ENCODE data around the gene ITIH3.

Gene ITIH3

DNA sequence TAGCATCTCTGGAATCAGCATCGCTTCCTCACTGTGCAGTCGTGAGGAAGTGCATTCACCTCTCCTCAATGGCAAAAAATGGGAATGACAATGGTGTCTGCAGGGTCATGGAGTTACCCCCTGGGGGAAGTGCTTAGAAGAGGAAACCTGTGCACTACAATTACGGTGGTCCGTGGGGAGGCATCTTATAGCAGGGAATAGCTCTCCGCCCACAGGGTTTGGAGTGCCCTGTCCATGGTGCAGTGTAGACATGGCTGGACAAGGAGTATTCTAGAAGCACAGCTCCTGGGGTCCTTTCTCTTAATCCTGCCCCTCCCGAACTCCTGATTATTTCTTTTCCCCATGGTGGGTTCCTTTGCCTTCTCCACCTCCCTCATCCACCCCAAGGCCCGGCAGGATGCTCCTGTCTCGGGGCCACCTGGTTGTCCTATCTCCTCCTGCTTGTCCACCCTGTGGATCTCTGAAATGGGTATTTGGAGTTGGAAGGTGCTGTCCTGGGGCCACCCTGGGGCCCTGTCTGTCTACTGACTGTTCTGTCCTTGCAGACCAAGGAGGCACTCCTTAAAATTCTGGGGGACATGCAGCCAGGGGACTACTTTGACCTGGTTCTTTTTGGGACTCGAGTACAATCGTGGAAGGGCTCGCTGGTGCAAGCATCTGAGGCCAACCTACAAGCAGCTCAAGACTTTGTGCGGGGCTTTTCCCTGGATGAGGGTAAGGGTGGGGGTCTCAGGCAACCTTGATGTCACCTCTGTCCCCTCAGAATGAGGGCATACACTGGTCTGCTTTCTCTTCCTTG, 12.0 kb upstream of the ITIH3 start:
- H3K27ac ChIP-seq: no peak overlapping the region
- TF ChIP-seq CTCF (conservative IDR thresholded peaks at IDR 0.05) (no peak), ZFX (IDR thresholded peaks at IDR 0.05) (no peak)

- TF ChIP-seq CTCF (conservative IDR thresholded peaks at IDR 0.05): no peak
- TF ChIP-seq ZFX (IDR thresholded peaks at IDR 0.05): no peak
- no peak overlapping the region for H3K27ac ChIP-seq
These were observed 11.4 kb upstream of the ITIH3 start for GRCh38 chr3:52783211-52783555.

DNA sequence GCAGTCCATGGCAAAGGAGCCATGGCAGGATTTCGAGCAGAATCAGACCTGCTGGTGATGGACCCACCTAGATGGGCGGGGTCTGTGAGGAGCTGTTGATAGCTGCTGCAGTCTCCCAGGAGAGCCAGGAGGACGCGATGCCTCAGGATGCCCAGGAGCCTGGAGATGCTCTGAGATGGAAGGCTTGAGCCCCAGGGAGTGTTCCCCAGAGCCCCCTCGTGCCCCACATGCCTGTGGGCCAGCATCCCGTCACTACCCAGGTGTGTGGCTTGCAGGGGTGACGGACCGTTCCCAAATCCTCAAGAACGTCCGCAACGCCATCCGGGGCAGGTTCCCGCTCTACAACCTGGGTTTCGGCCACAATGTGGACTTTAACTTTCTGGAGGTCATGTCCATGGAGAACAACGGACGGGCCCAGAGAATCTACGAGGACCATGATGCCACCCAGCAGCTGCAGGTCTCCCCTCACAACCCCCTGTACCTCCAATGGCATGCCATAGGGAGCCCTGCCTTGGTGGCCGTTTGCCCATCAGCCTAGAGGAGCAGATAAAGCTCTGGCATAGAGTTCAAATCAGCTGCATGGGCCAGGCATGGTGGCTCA, 10.5 kb upstream of the ITIH3 start:
- no peak overlapping the region for H3K27ac ChIP-seq
- TF ChIP-seq ZFX (IDR thresholded peaks at IDR 0.05) (no peak), CTCF (conservative IDR thresholded peaks at IDR 0.05) (no peak)

DNA sequence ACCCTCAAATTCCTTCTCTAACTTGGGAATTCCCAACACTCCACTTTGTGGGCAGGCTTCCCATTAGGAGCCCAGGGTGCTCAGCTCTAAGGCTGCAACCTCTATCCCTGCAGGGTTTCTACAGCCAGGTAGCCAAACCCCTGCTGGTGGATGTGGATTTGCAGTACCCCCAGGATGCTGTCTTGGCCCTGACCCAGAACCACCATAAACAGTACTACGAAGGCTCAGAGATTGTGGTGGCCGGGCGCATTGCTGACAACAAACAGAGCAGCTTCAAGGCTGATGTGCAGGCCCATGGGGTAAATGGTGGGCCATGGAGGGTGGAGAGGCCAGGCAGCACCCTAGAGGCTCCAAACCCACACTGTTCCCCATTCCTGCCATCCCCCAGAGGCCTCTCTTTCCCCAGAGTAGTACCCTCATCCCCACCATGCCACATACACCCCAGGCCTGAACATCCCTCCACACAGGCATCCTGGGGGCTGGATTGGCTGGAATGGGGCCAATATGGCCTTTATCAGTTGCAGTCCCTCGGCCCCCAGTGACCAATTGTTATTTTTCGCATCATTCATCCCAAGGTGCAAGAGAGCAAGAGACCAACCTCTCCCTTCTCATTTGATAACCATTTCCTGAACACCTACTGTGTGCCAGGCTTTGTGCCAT, 9.5 kb upstream of the ITIH3 start:
- no peak overlapping the region for H3K27ac ChIP-seq
- no peak for TF ChIP-seq ZFX (IDR thresholded peaks at IDR 0.05)
- no peak for TF ChIP-seq CTCF (conservative IDR thresholded peaks at IDR 0.05)

DNA sequence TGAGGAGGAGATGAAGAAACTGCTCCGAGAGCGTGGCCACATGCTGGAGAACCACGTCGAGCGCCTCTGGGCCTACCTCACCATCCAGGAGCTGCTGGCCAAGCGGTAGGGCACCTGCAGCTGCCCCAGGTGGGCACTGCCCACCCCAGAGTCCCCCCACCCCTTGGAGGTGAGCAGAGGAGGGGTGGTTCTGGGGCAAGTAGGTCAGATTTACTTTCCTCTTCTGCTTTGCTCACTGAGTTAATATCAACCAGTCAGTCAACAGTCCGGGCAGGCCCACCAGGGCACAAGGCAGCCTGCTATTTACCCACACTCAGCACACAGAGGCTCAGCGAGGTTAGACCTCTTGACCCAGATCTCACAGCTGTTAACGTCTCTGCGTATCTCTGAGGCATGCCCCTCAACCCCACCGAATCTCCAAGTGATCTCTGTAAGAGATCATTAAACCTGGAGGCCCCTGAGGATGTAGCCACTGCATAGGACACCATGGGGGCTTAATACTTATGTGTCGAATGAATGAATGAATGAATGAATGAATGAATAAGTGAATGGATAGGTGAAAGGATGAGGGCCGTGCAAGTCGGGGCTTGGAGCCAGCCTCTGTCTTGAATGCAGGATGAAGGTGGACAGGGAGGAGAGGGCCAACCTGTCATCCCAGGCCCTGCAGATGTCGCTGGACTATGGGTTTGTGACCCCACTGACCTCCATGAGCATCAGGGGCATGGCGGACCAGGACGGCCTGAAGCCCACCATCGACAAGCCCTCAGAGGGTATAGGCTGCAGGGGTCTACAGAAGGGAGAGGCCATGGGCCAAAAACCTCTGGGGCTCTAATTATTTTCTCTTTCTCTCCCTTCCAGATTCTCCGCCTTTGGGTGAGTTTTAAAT, 8.0 kb upstream of the ITIH3 start:
- no peak overlapping the region for H3K27ac ChIP-seq
- no peak for TF ChIP-seq CTCF (conservative IDR thresholded peaks at IDR 0.05)
- no peak for TF ChIP-seq ZFX (IDR thresholded peaks at IDR 0.05)

DNA sequence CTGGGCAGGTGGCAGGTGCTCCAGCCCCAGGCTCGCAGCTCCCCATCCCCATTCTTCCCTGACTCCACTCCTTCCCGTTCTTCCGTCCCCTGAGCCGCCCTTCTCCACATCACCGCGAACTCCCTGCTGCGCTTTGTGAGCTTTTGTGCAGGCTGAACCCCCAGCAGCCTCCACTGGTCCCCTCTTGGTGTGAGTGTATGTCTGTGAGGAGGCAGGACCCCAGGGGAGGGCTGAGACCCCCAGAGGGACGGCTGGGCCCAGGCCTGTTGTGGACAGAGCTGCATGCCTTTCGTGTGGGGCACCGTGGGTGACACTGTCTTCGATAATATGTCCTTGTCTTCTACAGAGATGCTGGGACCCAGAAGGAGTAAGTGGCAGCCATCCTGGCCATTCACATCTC, 7.3 kb upstream of the ITIH3 start:
- TF ChIP-seq CTCF (conservative IDR thresholded peaks at IDR 0.05) (no peak), ZFX (IDR thresholded peaks at IDR 0.05) (no peak)
- no peak overlapping the region for H3K27ac ChIP-seq

Measured in C4-2B (cell line).